ENCODE results near the gene GRIA4. TPM values are rescaled to one million over a fixed set of nuclear protein-coding genes. Genes with fewer than 3 reads are reported as not detected.

GRIA4 gene
- not detected for total RNA-seq

DNA sequence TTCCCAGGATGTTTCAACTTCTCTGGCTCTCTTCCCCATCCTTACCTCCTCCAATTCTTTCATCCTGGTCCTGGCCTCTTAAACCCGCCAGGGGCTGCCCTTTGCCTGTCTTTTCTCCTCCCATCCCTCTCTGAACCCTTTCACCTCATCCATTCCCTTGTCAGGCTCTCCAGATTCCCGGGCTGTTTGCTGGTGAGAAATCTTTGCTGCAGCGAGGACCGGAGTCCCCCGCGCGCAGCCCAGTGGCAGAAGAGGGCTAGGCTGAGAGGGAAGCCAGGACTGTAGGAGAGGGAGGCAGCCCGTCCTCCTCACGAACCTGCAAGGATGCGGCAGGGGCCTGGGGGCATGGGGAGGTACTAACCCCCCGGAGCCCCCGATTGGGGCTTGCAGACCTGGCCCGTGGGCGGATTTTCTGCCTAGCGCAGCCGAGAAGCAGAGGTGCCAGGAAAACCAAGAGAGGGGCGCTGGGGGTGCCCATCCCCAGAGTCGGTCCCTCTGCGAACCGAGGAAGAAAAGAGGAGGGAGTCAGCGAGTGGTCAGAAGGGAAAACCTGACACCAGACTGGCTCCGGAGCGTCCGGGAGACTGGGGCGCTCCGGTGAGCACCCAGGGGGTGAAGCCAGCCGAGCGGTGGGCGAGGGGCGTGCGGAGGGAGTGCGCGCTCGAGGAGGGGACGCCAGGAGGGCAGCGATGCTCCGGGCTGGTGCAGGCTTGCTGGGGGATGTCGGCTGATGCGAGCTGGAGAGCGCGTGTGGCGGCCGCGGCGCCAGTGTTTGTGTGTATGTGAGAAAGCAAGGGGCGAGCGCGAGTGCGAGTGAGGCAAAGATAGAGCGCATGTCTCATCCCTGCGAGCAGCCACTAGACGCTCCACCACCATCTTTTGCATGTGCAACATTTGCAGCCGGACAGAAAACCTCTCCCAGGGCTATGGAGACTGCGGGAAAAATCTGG, at the start of gene GRIA4:
TSS of gene GRIA4 (plus strand) at position 242 of the 950 bp plus-strand sequence. CDS start 925 bp downstream, outside the sequence.

GRCh38 chr11:106021967-106022794, 412.3 kb downstream of the GRIA4 start, which contains the start of gene MSANTD4:
Gene MSANTD4 (minus strand): TSS chr11:106022240. CDS start chr11:106010917, 11,323 bp downstream.

